Measurements from ENCODE around the gene SP5.
"Not testable (repeated sequence)": the region's sequence is repeated elsewhere in the genome, so short reads cannot be mapped to it uniquely, and the experiment has no call there.

SP5 gene

DNA sequence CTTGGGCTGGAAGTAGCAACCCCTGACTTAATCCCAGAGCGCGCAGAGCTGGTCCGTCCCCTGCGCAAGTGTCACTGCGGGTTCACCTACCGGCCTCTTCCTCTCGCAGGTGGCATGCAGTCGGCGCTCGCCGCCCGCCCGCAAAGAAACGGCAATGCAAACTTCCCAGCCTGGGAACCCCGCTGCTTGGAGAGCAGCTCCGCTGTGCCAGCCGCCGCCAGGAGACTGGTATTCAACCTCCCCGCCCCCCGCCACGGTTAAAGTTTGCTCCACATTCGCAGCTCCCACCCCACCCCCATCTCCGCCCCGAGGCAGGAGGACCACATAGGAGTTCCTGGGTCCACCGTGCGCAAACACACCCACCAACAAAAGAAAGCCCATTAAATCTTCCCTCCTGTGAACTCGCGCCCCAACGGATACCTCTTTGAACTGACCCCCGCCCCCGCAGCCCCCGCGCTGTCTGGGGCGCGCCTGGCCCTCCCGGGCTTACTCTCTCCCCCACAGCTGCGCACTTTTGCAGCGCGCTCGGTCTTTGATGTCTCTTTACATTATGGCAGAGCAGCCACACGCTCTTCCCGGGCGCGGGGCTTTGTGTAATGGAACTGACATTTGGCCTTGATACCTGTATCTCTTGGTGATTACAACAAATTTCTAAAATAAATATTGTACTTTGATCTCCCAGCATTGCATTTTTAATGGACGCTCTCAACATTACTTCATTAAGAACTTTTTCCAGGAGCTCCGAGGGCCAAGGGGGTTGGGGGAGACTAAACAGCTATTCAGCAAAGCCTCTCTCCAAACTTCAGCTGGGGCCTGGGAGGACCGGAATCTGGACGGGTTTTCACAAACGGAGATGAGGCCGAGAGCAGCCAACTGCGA lies 3.1 kb upstream of the SP5 start:
- DNase-seq = no peak

DNA sequence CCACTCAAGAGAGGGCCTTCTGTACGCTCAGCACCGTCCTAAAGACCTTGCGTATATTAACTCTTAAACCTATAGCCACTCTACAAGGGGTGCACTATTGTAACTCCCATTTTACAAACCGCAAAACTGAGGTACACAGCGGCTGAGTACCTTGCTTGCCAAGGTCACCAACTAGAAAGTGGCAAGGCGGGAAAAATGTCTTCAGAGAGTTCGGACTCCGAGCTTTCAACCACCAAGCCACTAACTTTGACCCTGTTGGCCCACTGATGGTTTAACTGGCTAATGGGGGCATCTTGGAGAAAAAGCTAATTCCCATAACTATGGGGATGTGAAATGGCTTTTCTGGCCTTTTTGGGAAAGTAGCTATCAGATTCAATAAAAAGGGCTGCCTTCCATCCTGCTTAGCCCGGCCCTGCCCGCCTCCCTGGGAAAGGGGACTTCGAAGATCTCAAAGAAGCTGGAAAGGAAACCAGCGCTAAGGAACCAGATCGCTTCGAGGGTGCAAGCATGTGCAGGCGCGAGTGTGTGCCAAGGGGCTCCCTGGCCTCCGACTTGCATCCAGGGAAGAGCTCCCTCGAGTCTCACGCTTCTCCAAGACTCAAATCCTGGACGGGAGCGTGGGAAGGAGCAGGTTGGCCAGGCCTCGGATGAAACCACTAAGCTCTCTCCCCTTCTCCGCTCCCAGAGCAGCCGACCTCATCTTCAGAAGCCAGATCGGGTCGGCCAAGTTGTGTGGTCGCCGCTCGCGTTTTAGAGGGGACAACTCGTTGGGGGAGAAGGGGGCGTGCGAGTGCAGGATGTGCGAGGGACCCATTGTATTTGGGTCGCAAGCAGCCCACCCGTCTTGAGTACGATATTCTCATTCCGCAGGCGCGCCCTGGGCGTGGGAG lies 2.2 kb upstream of the SP5 start:
- DNase-seq = no peak

DNA sequence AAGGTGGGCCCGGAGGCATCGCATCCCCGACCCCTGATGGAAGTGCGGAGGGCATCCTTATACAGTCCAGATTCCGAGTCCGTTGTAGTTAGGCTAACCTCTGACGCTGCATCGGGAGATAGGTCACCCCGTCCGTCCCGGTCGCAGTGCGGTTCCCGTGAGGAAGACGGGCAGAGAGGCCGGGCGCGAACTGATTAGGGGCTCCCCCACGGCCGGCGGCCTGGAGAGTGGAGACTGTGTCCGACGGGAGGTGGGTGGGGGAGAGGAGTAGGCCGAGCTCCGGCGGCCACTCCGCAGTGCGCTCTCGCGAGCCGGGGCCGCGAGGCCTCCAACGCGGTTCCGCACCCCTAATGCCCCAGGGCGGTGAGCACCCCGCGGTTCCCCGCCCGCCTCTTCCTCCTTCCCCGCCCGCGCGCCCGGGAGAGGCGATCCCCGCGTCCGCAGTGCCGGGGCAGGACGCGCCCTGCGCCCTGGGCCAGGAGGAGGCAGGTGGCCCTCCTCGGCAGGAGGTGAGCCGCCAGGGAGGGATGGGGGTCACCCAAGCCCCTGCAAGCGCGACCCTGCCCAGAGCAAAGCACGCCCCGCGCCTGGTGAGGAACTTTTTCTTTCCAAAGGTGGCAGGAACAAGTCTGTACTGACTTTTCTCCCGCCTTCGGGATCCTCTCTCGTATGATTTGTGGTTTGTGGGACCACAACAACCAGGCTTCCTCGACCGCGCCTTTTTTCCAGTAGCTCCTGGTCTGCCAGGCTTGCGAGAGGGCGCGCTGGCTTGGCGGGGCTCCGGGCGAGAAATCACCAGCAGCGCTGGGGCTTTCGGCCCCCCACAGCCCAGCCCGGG lies 1.4 kb upstream of the SP5 start:
- no peak for DNase-seq

DNA sequence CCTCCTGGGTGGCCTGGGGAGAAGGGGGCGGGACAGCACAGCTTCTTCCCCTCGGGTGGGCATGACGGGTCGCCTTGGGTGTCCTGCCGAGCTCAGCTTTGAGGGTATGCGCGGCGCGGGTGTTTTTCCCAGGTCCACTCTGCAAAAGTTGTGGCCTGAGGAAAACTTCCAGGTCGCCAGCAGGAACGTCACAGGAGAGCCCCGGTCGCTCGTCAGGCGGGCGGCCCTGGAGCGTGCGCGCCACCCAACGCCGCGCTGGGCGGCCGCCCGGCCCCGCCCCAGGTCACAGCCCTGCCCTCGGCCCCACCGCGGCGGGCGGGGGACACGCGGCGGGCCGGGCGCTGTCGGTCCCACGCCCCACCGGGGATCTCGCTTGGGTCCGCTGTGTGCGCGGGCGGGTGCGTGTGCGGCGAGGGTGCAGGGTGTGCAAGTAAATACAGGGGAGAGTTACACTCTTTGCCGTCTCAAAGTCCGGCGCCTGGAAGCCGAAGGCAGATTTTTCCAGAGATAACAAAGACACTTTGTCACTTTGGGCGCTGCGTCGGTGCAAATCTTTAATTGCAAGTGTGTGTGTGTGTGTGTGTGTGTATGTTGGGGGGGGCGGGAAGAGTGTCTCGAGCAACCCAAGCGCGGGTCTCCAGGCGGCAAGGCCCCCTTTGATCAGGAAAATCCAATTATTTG lies 616 bp upstream of the SP5 start:
- no peak for DNase-seq

DNA sequence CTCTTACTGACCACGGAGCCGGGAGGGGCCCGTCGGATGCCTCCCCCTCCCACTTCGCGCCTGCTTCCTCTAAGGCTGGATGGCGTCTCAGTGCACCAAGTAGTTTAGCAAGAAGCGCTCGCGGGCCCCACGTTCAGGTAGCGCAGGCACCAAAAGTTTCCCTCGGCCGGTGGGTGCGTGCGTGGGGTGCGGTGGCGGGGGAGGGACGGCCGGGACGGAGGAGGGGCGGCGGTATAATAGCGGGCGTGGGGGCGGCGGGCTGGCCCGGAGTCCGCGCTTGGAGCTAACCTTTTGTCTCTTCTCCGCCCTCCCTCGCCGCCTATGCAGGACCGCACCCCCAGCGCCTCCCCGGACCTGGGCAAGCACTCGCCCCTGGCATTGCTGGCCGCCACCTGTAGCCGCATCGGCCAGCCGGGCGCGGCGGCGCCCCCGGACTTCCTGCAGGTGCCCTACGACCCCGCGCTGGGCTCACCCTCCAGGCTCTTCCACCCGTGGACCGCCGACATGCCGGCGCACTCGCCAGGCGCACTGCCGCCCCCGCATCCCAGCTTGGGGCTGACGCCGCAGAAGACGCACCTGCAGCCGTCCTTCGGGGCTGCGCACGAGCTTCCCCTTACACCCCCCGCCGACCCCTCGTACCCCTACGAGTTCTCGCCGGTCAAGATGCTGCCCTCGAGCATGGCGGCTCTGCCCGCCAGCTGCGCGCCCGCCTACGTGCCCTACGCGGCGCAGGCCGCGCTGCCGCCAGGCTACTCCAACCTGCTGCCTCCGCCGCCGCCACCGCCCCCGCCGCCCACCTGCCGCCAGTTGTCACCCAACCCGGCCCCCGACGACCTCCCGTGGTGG lies 1.0 kb downstream of the SP5 start:
- DNase-seq = no peak

DNA sequence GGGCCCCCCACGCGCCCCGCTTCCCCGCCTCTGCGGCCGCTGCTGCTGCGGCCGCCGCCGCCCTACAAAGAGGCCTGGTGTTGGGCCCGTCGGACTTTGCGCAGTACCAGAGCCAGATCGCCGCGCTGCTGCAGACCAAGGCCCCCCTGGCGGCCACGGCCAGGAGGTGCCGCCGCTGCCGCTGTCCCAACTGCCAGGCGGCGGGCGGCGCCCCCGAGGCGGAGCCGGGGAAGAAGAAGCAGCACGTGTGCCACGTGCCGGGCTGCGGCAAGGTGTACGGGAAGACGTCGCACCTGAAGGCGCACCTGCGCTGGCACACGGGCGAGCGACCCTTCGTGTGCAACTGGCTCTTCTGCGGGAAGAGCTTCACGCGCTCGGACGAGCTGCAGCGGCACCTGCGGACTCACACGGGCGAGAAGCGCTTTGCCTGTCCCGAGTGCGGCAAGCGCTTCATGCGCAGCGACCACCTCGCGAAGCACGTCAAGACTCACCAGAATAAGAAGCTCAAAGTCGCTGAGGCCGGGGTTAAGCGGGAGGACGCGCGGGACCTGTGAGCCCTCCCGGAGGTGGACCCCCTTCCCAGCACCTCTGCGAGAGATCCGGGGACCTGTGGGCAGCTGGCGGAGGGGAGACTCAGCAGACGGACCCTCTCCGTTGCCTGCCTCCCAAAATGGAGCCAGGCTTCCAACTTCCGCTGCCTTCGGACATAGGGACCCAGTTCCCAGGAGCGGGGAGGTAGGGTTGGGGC lies 1.9 kb downstream of the SP5 start:
- DNase-seq = no peak

DNA sequence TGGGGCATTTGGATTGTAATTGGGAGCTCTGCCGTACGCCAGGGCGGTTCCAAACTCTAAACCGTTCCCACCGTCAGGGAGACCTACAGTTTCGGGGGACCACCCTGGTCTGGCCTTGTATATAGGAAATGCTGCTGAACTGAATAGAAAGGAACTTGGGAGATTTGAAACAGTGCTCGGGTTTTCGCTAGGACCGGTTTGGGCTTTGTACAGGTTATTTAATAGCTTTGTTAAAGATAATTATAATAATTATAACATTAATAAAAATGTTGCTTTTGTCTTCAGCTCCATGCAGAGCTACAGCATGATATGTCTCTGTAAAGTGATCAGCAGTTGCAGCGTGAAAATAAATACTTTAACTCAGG lies 2.4 kb downstream of the SP5 start:
- no peak for DNase-seq

DNA sequence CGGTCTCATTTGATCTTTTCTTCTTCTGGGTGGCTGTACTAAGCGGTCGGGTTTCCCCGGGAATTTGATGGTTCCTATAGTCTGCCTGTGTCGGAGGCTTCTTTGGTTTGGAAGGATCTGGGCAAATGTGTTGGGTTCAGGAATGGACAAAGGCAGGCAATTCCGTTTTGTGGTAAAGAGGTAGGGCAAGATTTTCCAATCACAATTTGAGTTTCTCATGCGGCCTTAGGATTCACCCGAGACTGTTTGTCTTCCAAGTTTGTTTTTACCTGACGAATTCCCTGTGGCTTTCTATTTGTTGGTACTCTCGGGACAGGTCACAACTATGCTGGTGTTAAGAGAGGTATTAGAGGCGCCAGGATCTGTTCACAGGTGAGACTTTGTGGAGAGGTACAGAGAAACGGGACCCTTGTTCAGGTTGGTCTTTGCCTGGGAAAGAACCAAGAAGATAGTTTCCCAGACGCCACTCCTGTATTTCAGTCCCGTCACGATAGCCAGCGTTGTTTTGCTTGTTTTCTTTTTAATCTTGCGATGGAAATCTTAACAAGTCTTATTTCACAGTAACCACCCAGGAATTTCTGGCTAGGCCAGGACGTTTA lies 3.0 kb downstream of the SP5 start:
- DNase-seq = no peak

DNA sequence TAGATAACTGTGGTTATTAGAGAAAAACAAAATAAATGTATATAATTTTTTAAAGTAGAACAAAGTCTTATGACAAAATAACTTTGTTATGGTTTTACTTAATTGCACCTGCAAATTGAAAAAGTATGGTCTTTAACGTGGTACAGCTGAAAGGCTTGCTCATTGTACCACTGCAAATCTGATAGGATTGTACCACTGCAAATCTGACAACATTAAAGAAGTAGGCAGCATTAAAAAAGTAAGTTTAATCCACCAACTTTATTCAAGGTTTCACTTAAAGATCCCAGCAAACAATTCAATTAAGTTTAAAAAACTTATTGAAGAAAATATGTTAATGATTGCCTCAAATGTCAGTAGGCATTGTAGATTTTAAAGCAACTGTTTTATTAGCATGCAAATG lies 4.7 kb downstream of the SP5 start:
- no peak for DNase-seq

DNA sequence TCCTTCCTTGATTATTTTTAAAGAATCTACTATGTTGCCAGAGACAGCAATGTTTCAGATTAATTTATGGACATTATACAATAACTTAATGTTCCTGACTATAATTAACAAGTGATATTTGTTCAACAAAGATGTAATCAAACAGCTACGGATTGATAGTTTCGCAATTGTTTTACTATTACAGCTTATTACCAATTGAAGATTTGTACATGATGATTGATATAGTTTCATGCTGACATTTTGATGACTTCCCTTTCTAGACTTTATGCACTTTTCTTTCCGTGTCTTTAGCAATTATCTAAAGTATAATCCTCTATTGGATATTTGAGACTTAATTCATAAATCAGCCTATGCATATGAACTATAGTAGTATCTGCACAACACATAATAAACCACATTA lies 6.5 kb downstream of the SP5 start:
- DNase-seq = no peak

DNA sequence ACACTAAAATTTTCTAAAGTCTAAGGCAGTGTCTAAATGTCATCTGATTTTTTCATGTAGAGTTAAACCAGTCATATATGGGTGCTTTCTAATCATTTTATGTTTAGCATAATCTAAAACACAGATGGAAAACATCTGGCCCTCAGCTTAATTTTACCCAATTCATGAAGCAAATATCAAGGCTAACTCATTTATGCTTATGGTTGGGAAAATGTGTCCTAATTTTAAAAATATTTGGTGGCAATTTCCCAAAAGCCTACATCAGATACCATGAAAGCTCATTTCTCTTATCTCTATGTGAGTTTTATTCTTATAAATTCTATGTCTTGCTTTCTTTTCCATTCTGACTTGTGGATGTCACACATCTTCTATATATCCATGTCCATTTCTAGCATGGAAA lies 7.2 kb downstream of the SP5 start:
- DNase-seq = no peak

DNA sequence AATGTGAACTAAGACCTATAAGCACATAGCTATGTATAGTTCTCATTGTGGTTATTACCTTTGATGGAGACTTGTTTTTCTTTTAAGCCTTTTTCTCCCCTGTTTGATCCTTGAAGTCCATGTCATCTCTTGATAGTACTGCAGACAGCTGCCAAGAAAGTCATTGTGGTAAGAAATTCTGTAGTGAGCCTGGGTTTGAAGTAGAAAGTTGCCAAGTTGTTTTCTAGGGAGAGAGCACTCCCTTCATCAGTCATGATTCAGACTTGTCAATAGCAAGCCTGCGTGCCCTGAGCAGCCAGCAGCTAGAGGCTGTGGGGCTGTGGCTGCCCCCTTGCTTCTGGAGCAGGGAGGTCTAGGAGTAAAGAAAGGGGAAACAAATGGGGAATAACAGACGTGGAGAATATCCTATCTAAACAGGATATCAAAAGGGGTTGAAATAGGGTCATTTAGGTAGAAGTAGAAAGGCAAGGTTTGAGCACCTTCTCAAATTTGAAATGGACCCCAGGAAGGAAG lies 8.4 kb downstream of the SP5 start:
- no peak for DNase-seq

DNA sequence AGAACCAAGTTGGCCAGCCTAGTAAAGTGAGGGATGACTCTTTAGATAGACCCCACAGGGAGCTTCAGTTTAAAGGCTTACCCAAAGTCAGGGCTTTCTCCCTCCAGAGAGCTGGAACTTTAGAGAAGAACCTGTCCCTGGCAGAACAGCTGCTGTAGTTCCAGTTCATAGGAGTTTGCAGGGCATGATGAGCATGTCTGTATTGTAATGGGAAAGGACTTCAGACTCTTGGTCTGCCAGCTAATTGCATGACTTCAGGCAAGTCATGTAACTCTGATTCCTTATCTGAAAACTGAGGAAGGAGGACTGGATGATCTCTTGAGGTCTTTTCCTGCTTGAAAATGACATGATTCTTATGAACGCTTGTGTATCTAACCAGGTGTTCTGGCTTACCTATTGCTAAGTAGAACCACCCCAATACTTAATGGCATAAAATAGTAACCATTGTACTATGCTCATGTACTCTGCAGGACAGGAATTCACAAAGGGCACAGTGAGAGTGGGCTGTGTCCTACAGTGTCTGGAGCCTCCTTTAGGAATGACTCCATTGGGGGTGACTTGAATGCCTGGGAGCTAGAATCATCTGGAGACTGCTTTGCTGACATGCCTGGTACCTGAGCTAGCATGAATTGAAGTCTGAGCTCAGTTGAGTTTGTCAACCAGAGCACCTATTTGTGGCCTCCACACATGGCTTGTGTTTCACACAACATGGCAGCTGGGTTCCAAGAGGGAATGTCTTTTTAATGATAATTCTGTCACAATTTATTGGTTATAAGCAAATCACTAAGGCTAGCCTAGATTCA lies 18.9 kb downstream of the SP5 start:
- DNase-seq = no peak

DNA sequence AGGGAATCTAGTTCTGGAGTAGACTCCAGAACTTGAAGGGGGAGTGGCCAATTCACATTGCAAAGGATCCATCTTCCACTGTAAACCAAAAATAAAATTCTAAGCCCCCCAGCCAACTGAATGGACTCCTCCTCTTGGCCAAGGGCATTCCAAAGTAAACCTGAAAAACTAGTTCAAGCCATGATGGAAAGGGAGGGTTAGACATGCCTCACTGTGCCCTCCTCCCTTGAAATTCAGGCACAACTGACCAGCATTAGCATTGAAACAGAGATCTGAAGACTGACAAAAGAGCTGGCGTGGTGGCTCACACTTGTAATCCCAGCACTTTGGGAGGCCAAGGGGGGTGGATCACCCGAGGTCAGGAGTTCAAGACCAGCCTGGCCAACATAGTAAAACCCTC lies 19.5 kb downstream of the SP5 start:
- DNase-seq = not testable (repeated sequence)

DNA sequence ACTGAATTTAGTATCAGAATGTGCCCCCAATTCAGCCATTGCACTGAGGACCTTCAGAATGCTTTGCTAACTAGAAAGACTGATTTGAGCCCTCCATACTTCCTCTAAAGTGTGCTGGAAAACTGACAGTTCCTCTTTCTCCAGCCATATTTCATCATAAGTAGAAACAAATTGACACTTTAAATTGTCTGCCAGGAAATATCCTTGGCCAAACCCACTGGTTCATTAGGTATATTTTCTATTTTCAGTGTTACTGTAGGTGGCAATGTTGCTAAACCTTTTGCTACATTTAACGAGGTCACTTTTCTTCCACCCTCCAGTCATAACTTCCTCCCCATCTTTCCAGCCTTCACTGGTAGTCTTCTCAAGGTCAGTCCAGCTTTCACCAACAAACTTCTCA lies 21.5 kb downstream of the SP5 start:
- no peak for DNase-seq

DNA sequence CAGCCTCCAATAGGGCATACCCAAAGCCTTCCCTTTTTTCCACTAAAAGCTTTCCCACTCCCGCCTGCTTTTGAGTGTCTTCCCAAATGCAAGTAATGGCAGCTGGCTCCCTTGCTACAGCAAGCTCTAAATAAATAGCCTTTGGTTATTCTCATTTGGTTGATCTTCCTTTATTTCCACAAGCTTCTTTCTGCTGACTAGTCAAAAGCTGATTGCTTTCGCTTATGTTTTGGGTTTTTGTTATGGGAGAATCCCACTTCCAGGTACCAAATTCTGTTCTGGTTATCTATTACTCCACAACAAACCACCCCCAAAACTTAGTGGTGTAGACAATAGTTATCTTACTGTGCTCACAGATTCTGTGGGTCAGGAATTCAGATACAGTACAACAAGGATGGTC lies 22.3 kb downstream of the SP5 start:
- no peak for DNase-seq

DNA sequence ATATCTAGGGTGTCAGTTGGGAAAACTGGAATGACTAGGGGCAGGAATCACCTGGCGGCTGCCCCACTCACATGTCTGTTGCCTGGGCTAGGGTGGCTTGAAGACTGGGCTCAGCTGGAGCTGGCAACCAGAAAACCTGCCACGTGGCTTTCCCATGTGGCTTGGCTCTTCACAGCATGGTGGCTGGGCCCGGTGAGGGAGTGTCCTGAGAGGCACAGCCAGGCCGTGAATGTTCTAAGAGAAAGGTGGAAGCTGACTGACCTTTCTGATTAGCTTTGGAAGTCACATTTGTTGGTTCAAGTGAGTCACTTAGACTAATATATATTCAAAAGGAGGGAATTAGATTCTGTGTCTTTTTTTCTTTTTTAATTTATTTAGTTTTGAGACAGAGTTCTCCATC lies 22.7 kb downstream of the SP5 start:
- DNase-seq = no peak

DNA sequence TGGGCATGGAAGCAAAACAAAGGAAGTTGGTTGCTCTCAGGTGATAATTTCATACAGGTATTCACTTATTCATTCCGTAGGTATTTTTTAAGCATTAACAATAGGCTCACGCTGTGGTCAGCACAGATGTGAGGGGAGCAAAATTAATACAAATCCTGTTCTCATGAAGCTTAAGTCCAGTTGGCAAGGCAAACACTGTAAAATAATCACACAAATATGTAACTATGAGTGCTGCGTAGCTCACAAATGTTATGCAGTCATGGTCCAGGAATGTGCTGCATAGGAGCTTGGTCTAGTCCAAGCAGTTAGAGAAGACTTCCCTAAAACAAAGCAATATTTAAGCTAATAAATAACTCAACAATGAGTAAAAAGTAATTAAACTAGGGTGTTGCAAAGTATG lies 23.9 kb downstream of the SP5 start:
- no peak for DNase-seq

DNA sequence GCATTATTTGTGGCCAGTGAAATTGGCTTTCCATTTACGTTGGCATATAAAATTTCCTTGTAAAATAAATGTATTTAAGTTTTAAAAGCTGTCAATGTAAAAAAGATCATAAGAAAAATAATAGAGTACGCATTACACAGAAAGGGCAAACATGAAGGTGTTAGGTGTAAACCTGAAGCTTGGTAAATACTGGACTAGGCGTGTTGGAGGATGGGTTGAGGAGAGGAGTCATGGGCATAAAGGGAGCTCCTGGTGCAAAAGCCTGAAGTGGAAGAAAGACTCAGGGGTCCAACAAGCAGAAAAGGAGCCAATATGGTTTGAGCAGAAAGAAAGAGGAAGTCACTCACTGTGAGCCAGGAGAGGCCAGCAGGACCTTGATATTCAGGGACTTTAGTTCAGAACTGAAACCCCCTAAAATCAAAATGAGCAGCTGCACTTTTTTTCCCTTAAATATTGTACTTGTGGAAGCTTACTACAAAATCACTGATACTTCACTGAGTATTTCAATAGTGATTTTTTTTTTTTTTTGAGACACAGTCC lies 24.4 kb downstream of the SP5 start:
- no peak for DNase-seq
